Ishikawa (cell line): ENCODE measurements around the gene FCF1.

Source experiments
- CEBPB ChIP-seq: IDR thresholded peaks from 2 replicates; pipeline ENCODE4 v1.6.1; 2012
- CREB1 ChIP-seq: IDR thresholded peaks from 2 replicates; pipeline ENCODE4 v1.6.1; 2012; ENCODE audit warnings: low read depth
- EGR1 ChIP-seq: IDR thresholded peaks from 2 replicates; pipeline ENCODE4 v1.6.1; 2012
- EP300 ChIP-seq: IDR thresholded peaks from 2 replicates; pipeline ENCODE4 v1.6.1; 2012; ENCODE audit warnings: borderline replicate concordance
- FOXM1 ChIP-seq: IDR thresholded peaks from 2 replicates; pipeline ENCODE4 v1.6.1; 2012; ENCODE audit warnings: low read depth, borderline replicate concordance
- MAX ChIP-seq: IDR thresholded peaks from 2 replicates; pipeline ENCODE4 v1.6.1; 2012
- NFIC ChIP-seq: IDR thresholded peaks from 2 replicates; pipeline ENCODE4 v1.6.1; 2012
- RAD21 ChIP-seq: IDR thresholded peaks from 2 replicates; pipeline ENCODE4 v1.6.1; 2012; ENCODE audit warnings: low read depth
- TAF1 ChIP-seq: IDR thresholded peaks from 2 replicates; pipeline ENCODE4 v1.6.1; 2012; ENCODE audit warnings: low read depth, mild to moderate bottlenecking
- TCF12 ChIP-seq: IDR thresholded peaks from 2 replicates; pipeline ENCODE4 v1.6.1; 2012; ENCODE audit warnings: low read depth
- TEAD4 ChIP-seq: IDR thresholded peaks from 2 replicates; pipeline ENCODE4 v1.6.1; 2012
- YY1 ChIP-seq: IDR thresholded peaks from 2 replicates; pipeline ENCODE4 v1.6.1; 2012; ENCODE audit warnings: low read depth
- ZBTB7A ChIP-seq: IDR thresholded peaks from 2 replicates; pipeline ENCODE4 v1.6.1; 2012; ENCODE audit warnings: low read depth
- TF ChIP-seq, protein P1 (sequence below): IDR thresholded peaks from 2 replicates; pipeline ENCODE4 v1.6.1; 2012
- TF ChIP-seq, protein P2 (sequence below): IDR thresholded peaks from 2 replicates; pipeline ENCODE4 v1.6.1; 2012; ENCODE audit warnings: low read depth, mild to moderate bottlenecking

FCF1 gene

DNA sequence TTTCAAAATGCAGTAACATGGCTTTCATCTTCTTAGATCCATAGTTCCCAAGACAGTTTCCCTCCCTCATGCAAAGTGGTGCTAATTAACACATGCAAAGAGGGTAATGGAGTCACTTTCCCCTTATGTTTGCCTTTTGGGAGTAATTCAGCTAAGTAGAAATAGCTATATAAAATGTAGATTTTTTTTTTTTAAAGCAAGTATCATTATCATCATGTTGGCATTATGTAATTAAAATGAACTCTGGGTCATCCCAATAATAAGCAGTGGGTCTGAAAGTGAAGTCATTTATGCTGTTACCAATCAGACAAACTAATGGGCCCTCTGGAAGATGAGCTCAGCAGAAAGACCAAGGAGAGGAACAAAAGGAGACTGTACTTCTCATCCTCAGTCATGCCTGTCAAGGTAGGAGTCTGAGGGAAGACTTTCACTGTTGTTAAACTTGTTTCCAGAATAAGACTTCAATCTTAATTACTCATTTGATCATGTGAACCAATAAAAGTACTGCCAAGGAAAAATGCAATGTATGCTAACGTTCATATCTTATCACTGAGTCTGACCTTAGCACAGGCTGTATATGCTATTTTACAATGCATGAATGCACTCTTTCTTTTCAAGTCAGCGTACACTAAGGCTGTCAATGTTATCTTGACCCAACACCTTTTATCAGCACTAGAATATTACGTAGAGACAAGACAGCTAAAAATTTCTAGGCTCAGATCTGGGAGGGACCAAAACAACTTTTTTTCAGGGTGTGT, 26.8 kb upstream of the FCF1 start:
- no peak for TF ChIP-seq NFIC
- TF ChIP-seq, protein P1, sequence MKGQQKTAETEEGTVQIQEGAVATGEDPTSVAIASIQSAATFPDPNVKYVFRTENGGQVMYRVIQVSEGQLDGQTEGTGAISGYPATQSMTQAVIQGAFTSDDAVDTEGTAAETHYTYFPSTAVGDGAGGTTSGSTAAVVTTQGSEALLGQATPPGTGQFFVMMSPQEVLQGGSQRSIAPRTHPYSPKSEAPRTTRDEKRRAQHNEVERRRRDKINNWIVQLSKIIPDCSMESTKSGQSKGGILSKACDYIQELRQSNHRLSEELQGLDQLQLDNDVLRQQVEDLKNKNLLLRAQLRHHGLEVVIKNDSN: no peak
- no peak for TF ChIP-seq TAF1
- TF ChIP-seq CREB1: no peak
- no peak for TF ChIP-seq ZBTB7A
- no peak for TF ChIP-seq EP300
- TF ChIP-seq, protein P2, sequence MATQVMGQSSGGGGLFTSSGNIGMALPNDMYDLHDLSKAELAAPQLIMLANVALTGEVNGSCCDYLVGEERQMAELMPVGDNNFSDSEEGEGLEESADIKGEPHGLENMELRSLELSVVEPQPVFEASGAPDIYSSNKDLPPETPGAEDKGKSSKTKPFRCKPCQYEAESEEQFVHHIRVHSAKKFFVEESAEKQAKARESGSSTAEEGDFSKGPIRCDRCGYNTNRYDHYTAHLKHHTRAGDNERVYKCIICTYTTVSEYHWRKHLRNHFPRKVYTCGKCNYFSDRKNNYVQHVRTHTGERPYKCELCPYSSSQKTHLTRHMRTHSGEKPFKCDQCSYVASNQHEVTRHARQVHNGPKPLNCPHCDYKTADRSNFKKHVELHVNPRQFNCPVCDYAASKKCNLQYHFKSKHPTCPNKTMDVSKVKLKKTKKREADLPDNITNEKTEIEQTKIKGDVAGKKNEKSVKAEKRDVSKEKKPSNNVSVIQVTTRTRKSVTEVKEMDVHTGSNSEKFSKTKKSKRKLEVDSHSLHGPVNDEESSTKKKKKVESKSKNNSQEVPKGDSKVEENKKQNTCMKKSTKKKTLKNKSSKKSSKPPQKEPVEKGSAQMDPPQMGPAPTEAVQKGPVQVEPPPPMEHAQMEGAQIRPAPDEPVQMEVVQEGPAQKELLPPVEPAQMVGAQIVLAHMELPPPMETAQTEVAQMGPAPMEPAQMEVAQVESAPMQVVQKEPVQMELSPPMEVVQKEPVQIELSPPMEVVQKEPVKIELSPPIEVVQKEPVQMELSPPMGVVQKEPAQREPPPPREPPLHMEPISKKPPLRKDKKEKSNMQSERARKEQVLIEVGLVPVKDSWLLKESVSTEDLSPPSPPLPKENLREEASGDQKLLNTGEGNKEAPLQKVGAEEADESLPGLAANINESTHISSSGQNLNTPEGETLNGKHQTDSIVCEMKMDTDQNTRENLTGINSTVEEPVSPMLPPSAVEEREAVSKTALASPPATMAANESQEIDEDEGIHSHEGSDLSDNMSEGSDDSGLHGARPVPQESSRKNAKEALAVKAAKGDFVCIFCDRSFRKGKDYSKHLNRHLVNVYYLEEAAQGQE: no peak
- no peak for TF ChIP-seq MAX
- no peak for TF ChIP-seq YY1
- no peak for TF ChIP-seq TCF12
- no peak for TF ChIP-seq FOXM1
- TF ChIP-seq RAD21: no peak
- no peak for TF ChIP-seq TEAD4
- no peak for TF ChIP-seq EGR1

- TF ChIP-seq MAX: no peak
- no peak for TF ChIP-seq YY1
- TF ChIP-seq, protein P2: no peak
- TF ChIP-seq TEAD4: no peak
These were observed 21.5 kb upstream of the FCF1 start for GRCh38 chr14:74691456-74691855.

GRCh38 chr14:74693191-74693590, 19.8 kb upstream of the FCF1 start:
- TF ChIP-seq, protein P1: no peak
- TF ChIP-seq FOXM1 (no peak), YY1 (no peak), TEAD4 (no peak), NFIC (no peak), ZBTB7A (no peak), CREB1 (no peak), MAX (no peak), CEBPB (no peak), TCF12 (no peak), EP300 (no peak), TAF1 (no peak)
- TF ChIP-seq, protein P2: no peak

- no peak for TF ChIP-seq ZBTB7A
- no peak for TF ChIP-seq CREB1
- TF ChIP-seq, protein P2: no peak
- no peak for TF ChIP-seq EGR1
- no peak for TF ChIP-seq MAX
- TF ChIP-seq, protein P1: no peak
- no peak for TF ChIP-seq TAF1
- TF ChIP-seq YY1: no peak
These were observed 17.5 kb upstream of the FCF1 start for GRCh38 chr14:74695406-74695805.
